ENCODE data around the gene ACAT2. TPM values are rescaled to one million over a fixed set of nuclear protein-coding genes. Genes with fewer than 3 reads are reported as not detected.

The ACAT2 gene
- total RNA-seq, 6 experiments from 2014 or later = 11.2 to 120 (median 52.2) TPM

DNA sequence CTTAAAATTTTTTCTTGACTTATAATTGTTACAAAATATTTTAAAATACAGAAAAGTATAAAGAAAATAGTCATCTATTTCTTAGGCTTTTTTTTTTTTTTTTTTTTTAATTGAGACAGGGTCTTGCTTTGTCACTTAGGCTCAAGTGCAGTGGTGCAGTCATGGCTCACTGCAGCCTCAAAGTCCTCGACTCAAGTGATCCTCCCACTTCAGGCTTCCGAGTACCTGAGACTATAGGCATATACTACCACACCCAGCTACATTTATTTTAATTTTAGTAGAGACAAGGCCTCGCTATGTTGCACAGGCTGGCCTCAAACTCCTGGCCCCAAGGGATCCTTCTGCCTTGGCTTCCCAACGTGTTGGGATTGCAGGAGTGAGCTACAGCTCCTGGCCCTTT is 5.3 kb upstream of the ACAT2 start:
- TF ChIP-seq POLR2A (IDR thresholded peaks at IDR 0.05) = no peak
- TF ChIP-seq, protein P1, sequence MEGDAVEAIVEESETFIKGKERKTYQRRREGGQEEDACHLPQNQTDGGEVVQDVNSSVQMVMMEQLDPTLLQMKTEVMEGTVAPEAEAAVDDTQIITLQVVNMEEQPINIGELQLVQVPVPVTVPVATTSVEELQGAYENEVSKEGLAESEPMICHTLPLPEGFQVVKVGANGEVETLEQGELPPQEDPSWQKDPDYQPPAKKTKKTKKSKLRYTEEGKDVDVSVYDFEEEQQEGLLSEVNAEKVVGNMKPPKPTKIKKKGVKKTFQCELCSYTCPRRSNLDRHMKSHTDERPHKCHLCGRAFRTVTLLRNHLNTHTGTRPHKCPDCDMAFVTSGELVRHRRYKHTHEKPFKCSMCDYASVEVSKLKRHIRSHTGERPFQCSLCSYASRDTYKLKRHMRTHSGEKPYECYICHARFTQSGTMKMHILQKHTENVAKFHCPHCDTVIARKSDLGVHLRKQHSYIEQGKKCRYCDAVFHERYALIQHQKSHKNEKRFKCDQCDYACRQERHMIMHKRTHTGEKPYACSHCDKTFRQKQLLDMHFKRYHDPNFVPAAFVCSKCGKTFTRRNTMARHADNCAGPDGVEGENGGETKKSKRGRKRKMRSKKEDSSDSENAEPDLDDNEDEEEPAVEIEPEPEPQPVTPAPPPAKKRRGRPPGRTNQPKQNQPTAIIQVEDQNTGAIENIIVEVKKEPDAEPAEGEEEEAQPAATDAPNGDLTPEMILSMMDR (IDR thresholded peaks at IDR 0.05) = no peak
- no peak for ATAC-seq
- WGBS (ENCODE audit: insufficient coverage, low coverage, low lambda C conversion rate, missing lambda C conversion rate) = 98% methylated on average over 4 of the region's 4 CpGs
- Histone ChIP-seq H3K36me3 (peaks cover 0 to 49% (median 10%) of the 10 kb centered on the region in 4 donors), H3K4me3 (no peak overlapping the region), H3K4me1 (peaks cover 0 to 7% (median 0%) of the 10 kb centered on the region in 4 donors), H3K27me3 (no peaks in the 10 kb centered on the region), H3K27ac (no peak overlapping the region), H3K9me3 (no peaks in the 10 kb centered on the region)
- DNase-seq = no peak
- intact Hi-C loops (cut with DNase I) = no loop called here

- no peaks in the 10 kb centered on the region for H3K27me3 ChIP-seq
- H3K27ac ChIP-seq = no peak overlapping the region
- no peaks in the 10 kb centered on the region for H3K9me3 ChIP-seq
- peaks cover 0 to 13% (median 0%) of the 10 kb centered on the region in 4 donors for H3K4me1 ChIP-seq
- peaks cover 0 to 37% (median 4%) of the 10 kb centered on the region in 4 donors for H3K36me3 ChIP-seq
- 86% methylated on average over 7 of the region's 7 CpGs for WGBS (ENCODE audit: insufficient coverage, low coverage, low lambda C conversion rate, missing lambda C conversion rate)
- DNase-seq = no peak
- ATAC-seq = no peak
- TF ChIP-seq POLR2A (IDR thresholded peaks at IDR 0.05) = no peak
- TF ChIP-seq, protein P1 (IDR thresholded peaks at IDR 0.05) = no peak
- intact Hi-C loops (cut with DNase I) = no loop called here
- H3K4me3 ChIP-seq = no peak overlapping the region
Observed at GRCh38 chr6:159758031-159759001, 3.5 kb upstream of the ACAT2 start.

GRCh38 chr6:159759645-159760044 is 2.2 kb upstream of the ACAT2 start:
- intact Hi-C loops (cut with DNase I) = no loop called here
- Histone ChIP-seq H3K9me3 (no peaks in the 10 kb centered on the region), H3K27me3 (no peaks in the 10 kb centered on the region), H3K36me3 (peaks cover 0 to 33% (median 7%) of the 10 kb centered on the region in 4 donors), H3K27ac (no peak overlapping the region), H3K4me1 (peaks cover 0 to 25% (median 4%) of the 10 kb centered on the region in 4 donors), H3K4me3 (no peak overlapping the region)
- ATAC-seq = no peak
- TF ChIP-seq, protein P1 (IDR thresholded peaks at IDR 0.05) = no peak
- no peak for TF ChIP-seq POLR2A (IDR thresholded peaks at IDR 0.05)
- DNase-seq = no peak
- 71% methylated on average over 2 of the region's 2 CpGs for WGBS (ENCODE audit: insufficient coverage, low coverage, low lambda C conversion rate, missing lambda C conversion rate)

DNA sequence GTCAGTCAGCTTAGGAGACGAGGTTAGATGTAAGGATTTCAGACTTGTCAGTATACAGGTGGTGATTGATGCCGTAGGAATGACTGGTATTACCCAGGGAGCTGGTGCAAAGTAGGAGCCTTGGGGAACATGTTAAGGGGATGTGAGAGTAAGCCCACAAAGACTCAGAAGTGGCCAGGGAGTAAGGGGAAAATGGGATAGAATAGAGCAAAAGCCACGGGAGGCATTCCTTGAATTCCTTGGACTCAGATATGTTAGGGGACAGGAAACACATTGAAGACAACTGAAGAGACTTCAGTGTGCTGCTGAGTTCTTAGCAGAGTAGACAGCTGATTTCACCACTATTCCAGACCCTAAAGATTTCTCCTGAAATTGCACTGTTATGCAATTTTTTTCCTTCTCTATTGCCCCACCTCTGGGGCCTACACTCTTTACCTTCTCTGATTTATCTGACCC is 1.2 kb upstream of the ACAT2 start:
- Histone ChIP-seq H3K27ac (peak overlapping the region; percentile 95 to 96 (median 95)), H3K27me3 (no peaks in the 10 kb centered on the region), H3K36me3 (peaks cover 0 to 27% (median 6%) of the 10 kb centered on the region in 4 donors), H3K4me3 (peak overlapping the region in 2 of 3 donors; percentile 76 to 87), H3K9me3 (no peaks in the 10 kb centered on the region), H3K4me1 (peaks cover 0 to 28% (median 4%) of the 10 kb centered on the region in 4 donors)
- WGBS (ENCODE audit: insufficient coverage, low coverage, low lambda C conversion rate, missing lambda C conversion rate) = 49% methylated on average over 3 of the region's 3 CpGs
- intact Hi-C loops (cut with DNase I) = no loop called here
- TF ChIP-seq POLR2A (IDR thresholded peaks at IDR 0.05) = no peak
- TF ChIP-seq, protein P1 (IDR thresholded peaks at IDR 0.05) = no peak
- DNase-seq (no peak), ATAC-seq (no peak)
